AML-193 (cell line): Measurements from ENCODE around the gene ATP7B.
A peak's percentile ranks its signal among the peaks of the same experiment; 100 is the strongest.
"Not testable (repeated sequence)": the region's sequence is repeated elsewhere in the genome, so short reads cannot be mapped to it uniquely, and the experiment has no call there.

ENCODE experiments used
- DNase-seq, 2 experiments: peaks; one replicate each; lab custom pipeline; 2025; lab: John Stamatoyannopoulos, UW

Gene ATP7B

DNA sequence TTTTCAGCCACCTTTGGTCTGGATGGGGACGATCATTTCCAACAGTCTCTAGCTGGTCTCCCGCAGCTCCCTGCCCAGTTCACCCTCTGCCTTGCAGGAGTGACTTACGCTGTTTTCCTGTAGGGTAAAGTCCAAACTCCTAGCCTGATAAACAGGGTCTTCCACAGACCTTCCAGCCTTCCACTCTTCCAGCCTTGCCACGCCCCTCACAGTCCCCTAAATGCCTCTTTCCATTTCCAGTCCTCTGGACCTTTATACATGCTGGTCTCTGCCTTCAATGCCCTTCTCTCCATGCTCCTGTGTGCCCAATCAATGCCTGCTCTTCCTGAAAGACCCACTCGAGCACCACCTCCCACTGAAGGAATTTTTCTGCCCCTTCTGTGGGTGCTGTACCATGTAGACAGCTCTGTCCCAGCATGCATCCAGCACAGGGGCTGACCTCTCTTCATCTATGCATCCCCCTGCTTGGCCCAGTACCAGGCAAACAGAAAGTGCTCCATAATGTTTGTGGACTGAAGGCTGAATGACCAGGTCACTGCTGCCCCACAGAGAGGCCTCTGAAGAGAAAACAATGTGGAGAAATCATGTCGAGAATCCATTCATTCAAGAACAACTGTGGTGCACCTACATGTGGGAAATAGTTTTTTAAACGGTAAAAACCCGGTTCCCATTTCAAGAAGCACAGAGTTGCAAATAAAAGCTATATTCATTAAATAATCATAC is 4.6 kb downstream of the ATP7B start:
- DNase-seq, result no peak

DNA sequence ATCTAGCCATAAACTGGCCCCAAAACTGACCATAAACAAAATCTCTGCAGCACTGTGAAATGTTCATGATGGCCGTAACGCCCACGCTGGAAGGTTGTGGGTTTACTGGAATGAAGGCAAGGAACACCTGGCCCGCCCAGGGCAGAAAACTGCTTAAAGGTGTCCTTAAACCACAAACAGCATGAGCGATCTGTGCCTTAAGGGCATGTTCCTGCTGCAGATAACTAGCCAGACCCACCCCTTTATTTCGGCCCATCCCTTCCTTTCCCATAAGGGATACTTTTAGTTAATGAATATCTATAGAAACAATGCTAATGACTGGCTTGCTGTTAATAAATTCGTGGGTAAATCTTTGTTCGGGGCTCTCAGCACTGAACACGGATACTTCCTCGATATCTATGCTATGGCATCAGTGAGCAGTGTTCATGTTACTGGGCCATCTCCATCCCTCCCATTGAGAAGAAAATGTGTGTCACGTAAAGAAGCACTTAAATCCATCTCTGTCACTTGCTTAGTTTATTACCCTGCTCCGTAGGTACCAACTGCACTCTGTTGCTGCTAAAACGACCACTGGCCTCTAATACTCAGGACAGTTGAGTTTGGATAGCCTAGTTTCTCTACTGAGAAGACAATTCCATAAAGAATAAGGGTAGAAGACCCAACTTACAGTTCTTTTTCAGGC is 5.3 kb downstream of the ATP7B start:
- no peak for DNase-seq

DNA sequence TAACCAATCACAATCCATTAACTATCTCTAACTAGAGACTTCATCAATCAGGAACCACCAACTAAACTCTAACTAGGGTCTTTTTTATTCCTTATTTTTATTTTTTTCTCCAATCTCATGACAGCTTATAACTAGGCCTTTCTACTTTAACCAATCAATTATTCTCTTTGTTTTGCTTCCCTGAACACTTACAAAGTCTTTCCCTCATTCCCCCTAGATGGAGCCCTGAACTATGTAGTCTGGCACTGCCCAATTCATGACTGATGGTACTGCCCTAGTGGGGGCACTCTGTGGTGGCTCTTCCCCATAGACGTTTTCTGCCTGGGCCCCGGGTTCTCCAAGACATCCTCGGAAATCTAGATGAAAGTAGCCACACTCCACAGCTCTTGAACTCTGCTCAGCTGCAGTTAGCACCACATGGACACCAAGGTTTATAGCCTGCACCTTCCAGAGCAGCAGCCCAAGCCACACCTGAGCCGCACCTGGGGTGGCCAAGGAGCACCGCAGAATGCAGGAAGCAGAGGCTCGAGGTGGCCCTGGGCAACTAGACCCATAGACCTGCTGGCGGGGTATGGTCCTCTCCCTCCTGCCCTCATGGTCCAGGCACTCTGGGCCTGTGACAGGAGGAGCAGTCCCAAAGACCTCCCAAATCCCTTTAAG is 6.6 kb downstream of the ATP7B start:
- no peak for DNase-seq

DNA sequence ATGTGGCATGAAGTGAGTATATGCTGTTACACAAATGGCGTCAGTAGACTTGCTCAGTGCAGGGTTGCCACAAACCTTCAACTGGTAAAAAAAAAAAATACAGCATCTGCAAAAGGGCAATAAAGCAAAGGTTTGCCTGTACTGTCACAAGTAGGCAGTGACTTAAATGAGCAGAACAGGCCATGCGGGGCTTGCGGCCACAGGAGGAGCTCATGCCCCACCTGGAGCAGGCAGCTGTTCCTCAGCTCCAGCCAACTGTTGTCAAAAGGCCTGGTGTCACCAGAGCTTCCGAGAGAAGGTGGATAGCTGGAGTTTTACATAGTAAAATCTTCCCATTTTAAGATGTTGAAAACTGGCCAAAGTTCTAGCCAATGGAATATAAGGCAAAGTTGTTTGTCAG is 7.7 kb downstream of the ATP7B start:
- DNase-seq, result no peak

DNA sequence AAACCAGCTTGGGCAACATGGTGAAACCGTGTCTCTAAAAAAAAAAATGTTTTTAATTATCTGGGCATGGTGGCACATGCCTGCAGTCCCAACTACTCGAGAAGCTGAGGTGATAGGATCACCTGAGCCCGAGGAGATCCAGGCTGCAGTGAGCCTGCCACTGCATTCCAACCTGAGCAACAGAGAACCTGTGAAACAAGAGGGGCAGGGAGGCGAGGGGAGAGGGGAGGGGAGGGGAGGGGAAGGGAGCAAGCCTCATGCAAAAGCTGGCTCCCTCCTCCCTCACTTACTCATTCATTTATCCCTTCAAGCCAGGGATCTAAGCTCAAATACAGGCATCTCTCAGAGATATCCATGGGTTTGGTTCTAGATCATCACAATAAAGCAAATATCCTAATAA is 8.9 kb downstream of the ATP7B start:
- no peak for DNase-seq

DNA sequence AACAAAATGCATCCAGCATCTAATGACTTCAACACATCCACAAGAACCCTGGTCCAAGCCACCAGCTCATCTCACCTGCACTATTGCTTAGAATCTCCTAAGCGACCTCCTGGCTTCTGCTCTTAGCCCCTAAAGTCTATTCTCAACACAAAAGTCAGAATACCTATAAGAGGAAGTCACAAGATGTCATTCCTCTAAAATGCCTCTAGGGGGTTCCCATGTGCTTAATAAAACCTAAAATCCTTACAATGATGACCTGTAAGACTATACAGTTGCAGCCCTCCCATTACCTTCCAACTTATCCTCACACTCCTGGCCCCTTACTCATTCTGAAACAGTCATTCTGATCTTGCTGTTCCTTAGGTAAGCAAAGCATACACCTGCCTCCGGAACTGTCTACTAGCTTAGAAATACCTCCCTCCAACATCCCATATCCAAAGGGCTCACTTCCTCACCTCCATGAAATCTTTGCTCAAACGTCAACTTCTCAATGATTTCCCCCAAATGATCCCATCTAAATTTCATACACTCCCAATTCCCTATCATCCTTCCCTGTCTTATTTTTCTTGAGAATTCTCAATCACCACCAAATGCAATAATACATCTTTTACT is 10.0 kb downstream of the ATP7B start:
- DNase-seq, result peak; percentile 78 to 79

DNA sequence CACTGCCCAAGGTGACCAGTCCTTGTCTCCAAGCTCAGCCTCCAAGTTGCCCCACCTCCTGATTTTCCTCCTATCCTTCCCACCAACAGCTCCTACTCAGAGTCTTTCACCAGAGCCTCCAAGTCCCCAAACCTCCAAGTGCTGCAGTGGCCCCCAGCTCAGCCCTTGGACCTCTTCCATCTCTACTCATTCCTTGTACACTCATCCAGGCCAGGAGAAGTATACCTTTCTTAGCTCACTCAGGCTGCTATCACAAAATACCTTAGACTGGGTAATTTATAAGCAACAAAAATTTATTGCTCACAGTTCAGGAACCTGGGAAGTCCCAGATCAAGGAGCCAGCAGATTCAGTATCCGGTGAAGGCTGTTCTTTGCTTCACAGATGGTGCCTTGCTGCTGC is 11.3 kb downstream of the ATP7B start:
- no peak for DNase-seq

DNA sequence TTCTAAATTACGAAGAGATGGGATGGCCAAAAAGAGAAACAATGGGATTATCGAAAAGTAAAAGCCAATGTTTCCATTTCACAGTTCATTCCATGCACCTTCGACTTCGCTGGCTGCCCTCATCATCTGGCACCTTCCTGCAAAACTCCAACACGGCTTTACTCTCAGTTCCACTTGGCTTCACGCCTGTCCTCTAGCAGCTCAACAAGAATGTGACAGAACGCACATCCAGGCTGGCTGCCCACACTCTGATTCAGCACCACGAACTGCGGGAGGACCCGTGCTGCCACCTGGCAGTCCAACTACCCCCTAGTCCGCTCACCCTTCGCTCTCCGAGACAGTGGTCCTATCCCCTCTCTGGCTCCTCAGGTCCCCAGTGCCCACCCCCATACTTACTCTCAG is 11.7 kb downstream of the ATP7B start:
- no peak for DNase-seq

DNA sequence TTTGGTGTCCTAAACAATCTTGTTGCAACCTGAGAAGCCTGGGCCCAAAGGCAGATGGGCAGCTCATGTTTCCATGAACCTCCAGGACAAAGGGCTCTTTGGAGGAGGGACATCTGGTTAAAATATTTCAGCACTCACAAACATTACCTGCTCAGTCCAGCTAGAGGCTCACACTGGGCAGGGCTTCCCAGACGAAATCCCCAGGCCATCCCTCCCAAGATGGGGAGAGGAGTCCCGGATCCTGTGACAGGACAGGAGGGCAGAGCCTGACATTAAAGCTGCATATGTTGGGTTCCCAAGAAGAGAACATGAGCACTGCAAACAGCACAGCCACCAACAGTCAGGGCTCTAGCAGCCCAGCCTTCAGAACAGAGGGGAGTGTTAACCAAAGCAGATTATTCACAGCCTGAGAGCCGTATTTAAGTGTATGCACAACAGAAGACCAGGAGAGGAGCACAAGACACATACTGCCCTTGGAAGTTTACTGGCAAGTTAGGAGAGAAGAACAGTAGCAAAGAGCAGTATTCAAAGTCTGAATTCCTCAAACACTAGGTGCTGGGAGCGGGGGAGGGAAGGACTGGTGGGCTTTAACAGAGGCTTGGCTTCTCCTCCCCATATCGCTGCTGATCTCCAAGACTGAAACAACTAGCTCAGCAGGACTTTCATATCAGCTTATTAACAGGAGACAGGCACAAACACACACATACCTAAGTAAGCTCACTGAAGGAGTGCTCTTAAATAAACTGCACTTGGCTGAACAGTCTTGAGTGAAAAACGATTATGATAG is 12.3 kb downstream of the ATP7B start:
- DNase-seq, result no peak

DNA sequence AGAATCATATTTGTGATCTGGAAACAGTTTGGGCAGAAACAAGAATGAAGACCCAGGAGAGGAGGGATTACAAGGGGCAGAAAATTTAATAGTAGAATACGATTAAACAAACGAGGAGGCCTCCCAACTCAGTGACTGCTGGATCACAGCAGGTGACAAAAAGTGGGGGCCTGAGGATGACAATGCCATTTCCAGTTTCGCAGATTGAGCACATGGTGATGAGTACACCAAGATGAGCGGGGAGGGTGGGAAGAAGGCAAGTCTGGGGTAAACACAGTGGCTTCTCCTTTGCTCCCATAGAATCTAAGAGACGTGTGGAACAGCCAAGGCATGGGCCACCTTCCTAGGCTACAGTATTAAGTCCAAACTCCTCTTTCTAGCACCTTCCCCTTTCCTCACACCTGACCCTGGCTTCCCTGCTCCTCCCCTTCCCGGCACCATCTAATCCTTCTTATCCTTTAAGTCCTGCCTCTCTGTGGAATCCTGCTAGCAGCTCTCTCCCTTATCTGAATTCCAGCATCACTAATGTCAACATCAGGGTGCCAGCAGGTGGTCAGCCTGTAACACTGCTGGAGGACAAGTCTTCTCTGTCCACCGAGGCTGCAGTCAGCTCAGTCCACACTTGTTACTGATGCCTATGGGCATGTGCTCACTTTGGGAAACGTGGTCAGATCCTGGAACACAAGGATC is 13.5 kb downstream of the ATP7B start:
- DNase-seq, result no peak

DNA sequence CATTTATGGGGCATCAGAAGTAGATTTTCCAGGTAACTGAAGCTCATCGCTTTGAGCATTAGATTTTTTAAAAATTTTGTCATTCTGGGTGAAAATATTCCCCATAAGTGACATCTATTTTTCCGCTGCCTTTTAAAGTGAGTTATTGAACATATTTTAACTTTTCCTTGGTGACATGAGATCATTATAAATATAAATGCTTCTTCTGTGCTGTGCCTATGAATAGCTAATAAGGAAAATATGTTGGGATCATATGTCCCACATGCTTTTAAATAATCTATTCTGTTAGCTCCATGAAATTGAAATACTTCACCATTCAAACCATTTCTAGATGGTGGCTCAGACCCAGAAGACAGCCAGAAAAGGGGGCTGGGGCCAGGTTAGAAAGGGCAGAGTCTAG is 14.1 kb downstream of the ATP7B start:
- no peak for DNase-seq

DNA sequence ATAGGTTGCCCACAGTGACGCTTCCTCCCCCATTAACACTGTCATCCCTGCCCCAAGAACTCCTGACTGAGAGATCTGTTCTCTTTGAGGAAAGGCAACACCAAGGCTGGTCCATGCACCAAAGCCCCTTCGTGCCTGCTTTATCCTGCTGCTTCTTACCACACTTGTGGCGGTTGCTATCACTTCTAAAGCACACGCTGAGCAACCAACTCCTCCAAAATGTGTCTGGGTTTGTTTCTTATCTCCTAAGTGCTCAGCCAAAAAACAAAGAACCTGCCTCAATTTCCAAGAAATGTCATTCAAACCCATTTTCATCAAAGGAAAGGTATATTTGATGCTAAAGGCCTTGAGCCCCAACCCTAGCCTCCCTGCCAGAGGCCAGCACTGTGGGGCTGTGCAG is 14.6 kb downstream of the ATP7B start:
- no peak for DNase-seq

DNA sequence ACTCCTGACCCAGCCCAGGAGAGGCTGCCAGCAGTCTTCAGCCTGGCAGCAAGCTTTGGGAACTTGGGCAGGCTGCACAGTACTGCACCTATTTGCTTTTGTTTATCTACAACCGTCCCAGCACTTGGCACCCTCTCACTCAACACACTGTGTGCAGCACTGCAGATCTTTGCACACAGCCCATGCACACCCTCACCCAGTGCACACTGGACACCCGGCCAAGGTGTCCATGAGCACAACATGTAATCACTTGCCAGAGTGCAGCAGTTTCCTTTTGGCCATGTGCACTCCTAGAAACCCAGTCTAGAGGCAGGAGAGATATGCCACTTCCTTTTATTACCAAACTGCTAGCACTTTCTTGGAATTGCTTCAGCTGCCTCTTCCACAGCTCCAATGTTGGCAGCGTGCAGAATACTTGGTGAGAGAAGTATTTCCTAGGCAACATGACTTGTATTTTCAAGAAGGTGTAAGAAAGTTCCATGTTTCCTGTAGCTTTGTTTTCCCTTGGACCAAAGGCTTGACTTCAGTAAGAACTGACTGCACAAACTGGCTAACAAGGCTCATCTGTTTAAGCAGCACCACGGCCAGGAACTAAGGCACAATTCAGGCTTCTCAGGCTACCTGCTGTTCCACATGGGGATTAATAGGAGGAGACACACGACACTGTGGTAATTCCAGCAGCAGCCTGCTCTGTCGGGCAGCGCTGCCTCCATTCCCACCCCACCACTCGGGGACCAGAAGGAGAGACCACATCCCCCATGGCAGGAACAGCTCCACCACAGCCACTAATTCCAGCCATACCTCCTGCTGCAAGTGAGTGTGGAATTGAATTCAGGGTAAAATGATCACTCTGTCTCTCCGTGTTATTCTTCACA is 15.3 kb downstream of the ATP7B start:
- peak; percentile 53 to 65 for DNase-seq

DNA sequence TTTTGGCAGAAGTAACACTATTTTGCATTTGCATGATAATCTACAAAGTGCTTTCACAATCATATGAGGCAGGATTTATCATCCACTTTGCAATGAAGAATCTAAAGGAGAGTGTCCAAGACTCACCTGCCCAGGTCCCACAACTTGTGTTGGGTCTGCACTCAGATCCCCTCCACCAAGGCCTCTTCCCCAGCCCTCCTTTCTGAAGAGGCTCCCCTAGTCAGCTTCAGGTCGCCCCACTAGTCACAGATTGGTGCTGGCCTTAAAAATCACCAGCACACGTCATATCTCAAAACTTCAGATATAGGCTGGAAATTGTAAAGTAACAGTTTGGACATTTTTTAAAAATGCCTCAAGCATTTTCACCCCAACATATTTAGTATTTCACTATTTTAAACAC is 17.5 kb downstream of the ATP7B start:
- no peak for DNase-seq

DNA sequence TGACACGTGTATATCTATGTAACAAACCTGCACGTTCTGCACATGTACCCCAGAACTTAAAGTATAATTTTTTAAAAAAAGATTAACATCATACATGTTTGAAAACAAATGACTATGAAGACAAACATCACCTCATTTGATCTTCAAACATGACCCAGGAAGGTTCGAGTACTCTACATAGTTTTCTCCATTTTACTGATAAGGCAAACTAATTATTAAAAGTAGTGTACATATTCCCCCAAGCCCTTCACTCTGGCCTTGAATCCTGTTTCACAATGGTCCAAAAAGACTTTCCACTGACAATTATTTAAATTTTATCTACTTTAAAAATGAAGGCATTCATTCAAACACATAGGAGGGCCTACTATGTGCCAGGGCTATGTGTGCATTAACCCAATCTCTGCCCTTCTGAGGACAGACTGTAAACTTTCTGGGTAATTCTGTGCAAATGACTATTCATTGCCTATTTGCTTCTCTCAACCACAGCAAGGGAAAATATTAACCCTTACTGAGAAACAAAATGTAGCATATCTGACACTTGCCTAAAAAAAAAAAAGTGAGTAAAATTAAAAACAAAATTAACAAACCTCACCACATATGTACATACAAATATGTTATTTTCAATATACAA is 22.1 kb downstream of the ATP7B start:
- no peak for DNase-seq

DNA sequence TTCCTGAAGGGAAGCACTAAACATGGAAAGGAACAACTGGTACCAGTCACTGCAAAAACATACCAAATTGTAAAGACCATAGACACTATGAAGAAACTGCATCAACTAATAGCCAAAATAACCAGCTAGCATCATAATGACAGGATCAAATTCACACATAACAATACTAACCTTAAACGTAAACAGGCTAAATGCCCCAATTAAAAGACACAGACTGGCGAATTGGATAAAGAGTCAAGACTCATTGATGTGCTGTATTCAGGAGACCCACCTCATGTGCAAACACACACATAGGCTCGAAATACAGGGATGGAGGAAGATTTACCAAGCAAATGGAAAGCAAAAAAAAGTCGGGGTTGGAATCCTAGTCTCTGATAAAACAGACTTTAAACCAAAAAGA is 26.3 kb downstream of the ATP7B start:
- DNase-seq, result not testable (repeated sequence)

DNA sequence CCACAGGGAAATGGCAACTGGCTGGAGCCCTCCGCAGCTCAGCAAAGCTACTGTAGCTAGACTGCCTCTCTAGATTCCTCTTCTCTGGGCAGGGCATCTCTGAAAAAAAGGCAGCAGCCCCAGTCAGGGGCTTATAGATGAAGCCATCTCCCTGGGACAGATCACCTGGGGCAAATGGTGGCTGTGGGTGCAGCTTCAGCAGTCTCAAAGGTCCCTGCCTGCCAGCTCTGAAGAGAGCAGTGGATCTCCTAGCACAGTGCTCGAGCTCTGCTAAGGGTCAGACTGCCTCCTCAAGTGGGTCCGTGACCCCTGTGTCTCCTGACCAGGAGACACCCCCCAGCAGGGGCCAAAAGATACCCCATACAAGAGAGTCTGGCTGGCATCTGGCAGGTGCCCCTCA is 28.0 kb downstream of the ATP7B start:
- not testable (repeated sequence) for DNase-seq

DNA sequence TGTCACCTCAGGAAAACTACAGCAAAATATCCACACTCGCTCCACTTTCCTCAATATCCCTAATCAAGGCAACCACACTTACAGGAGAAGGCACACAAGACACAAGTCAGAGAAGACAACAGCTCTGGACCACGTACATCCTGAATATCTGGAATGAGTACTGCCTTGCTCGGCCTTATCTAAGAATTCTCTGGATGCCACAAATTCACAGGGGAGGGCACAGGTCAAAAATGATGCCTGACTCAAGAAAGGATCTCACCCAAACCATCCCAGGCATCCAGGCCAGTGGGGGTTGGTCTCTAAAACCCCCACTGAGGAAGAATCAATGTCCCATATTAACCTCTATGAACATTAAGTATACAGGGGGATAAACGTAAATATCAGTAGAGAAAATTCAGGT is 29.9 kb downstream of the ATP7B start:
- no peak for DNase-seq

DNA sequence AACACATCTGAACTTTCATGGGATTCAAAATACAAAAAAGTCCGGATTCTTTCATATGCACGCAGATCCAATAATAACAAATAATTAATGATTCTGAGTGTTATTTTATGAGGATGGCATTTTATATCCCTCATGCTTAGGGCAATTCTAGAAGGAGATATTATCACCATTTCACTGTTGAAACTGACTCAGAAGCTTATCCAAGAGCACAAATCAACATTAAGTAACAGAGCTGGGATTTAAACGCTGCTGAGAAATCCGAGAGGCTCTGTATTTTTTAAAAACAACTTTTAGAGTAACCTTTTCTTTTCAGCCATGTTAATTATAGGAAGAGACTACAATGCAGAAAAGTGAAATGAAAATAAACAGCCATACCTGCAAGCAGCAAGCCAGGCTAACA is 30.3 kb downstream of the ATP7B start:
- no peak for DNase-seq
